WTC11 (cell line): ENCODE results near the gene TRMT11. TPM values are rescaled to one million over a fixed set of nuclear protein-coding genes. Genes with fewer than 3 reads are reported as not detected.
A peak's percentile ranks its signal among the peaks of the same experiment; 100 is the strongest.

Experiments used
- ATAC-seq: fragments of 200-7000 bp; cut with Tn5 transposase; 2 replicates; pipeline ENCODE4 v1.10.0; 2021; ENCODE audit warnings: mild to moderate bottlenecking, moderate library complexity
- Bru-seq: library from RNA; stranded (reverse); fragments of 400-500 nt; gene quantifications from one replicate; lab custom pipeline; 2021; lab: Mats Ljungman, UMichigan
- CTCF ChIA-PET: fragments of 300-600 bp; sonication (Branson Sonifier 250); formaldehyde crosslinking; loops from one replicate; lab custom pipeline; 2021; ENCODE audit warnings: antibody characterized with exemption; lab: Charles Lee
- POLR2A ChIA-PET: fragments of 350-600 bp; sonication (Branson Sonifier 250); formaldehyde crosslinking; loops from one replicate; lab custom pipeline; 2021; ENCODE audit warnings: antibody characterized with exemption; lab: Charles Lee
- DNase-seq: peaks from one replicate; pipeline ENCODE4 v3.0.0; 2021; ENCODE audit warnings: low spot score
- H3K27ac Mint-ChIP-seq: 2 replicates; pipeline ENCODE4 v1.8.0; 2021; ENCODE audit warnings: mixed read lengths
- H3K27me3 Mint-ChIP-seq: 2 replicates; pipeline ENCODE4 v1.8.0; 2021; ENCODE audit warnings: low read depth, mild to moderate bottlenecking, moderate library complexity, mixed read lengths
- H3K36me3 Mint-ChIP-seq: 2 replicates; pipeline ENCODE4 v1.8.0; 2021; ENCODE audit warnings: mixed read lengths
- H3K4me1 Mint-ChIP-seq: 2 replicates; pipeline ENCODE4 v1.8.0; 2022; ENCODE audit warnings: mixed read lengths
- H3K4me3 Mint-ChIP-seq: 2 replicates; pipeline ENCODE4 v1.8.0; 2021; ENCODE audit warnings: mild to moderate bottlenecking, moderate library complexity, mixed read lengths
- H3K9me3 Mint-ChIP-seq: 2 replicates; pipeline ENCODE4 v1.8.0; 2021; ENCODE audit warnings: mixed read lengths
- CBFB ChIP-seq: sonication (generic); formaldehyde crosslinking; IDR thresholded peaks from 2 replicates; pipeline ENCODE4 v1.8.1; 2022; ENCODE audit warnings: mild to moderate bottlenecking, low read depth, missing genetic modification reagents
- CREB1 ChIP-seq: sonication (generic); formaldehyde crosslinking; IDR thresholded peaks from 2 replicates; pipeline ENCODE4 v1.8.0; 2023; ENCODE audit warnings: mild to moderate bottlenecking, missing genetic modification reagents
- ETV6 ChIP-seq: sonication (generic); formaldehyde crosslinking; IDR thresholded peaks from 2 replicates; pipeline ENCODE4 v1.8.1; 2022; ENCODE audit warnings: mild to moderate bottlenecking, missing genetic modification reagents
- IRF2 ChIP-seq: sonication (generic); formaldehyde crosslinking; IDR thresholded peaks from 2 replicates; pipeline ENCODE4 v1.8.0; 2022; ENCODE audit warnings: low read depth, missing genetic modification reagents, borderline replicate concordance
- NR1H2 ChIP-seq: sonication (generic); formaldehyde crosslinking; IDR thresholded peaks from 2 replicates; pipeline ENCODE4 v1.9.0; 2021; ENCODE audit warnings: mild to moderate bottlenecking, moderate library complexity, missing genetic modification reagents
- ZNF671 ChIP-seq: fragments of 250-450 bp; sonication (Bioruptor Pico); IDR thresholded peaks from 2 replicates; pipeline ENCODE4 v1.8.0; 2021; ENCODE audit warnings: mild to moderate bottlenecking
- long read RNA-seq, 3 experiments: library from RNA in 1 of 3; library from capped mRNA in 1 of 3; library from polyadenylated mRNA in 1 of 3; unstranded in 2 of 3; stranded (forward) in 1 of 3; transcript quantifications; one replicate each; pipeline ENCODE4 v2.0.0, GENCODE V29; 2021
- total RNA-seq: library from RNA; stranded (reverse); gene quantifications from 3 replicates; pipeline ENCODE4 v1.2.3, GENCODE V29; 2021
- TF ChIP-seq, protein P1 (sequence below): sonication (generic); formaldehyde crosslinking; IDR thresholded peaks from 2 replicates; pipeline ENCODE4 v1.8.1; 2023; ENCODE audit warnings: mild to moderate bottlenecking, missing genetic modification reagents
- TF ChIP-seq, protein P2 (sequence below): sonication (generic); formaldehyde crosslinking; IDR thresholded peaks from 2 replicates; pipeline ENCODE4 v1.8.1; 2023; ENCODE audit warnings: mild to moderate bottlenecking, missing genetic modification reagents, moderate library complexity
- TF ChIP-seq, protein P3 (sequence below): fragments of 250-450 bp; sonication (Bioruptor Pico); IDR thresholded peaks from 2 replicates; pipeline ENCODE4 v1.9.0; 2021; ENCODE audit warnings: moderate library complexity, mild to moderate bottlenecking, inconsistent platforms, borderline replicate concordance
- TF ChIP-seq, protein P4 (sequence below): sonication (generic); formaldehyde crosslinking; IDR thresholded peaks from 2 replicates; pipeline ENCODE4 v1.8.0; 2023; ENCODE audit warnings: missing genetic modification reagents, mild to moderate bottlenecking, borderline replicate concordance
- TF ChIP-seq, protein P5 (sequence below): fragments of 250-450 bp; sonication (Bioruptor Pico); IDR thresholded peaks from 2 replicates; pipeline ENCODE4 v1.9.0; 2021; ENCODE audit warnings: mild to moderate bottlenecking, borderline replicate concordance
- TF ChIP-seq, protein P6 (sequence below): sonication (generic); formaldehyde crosslinking; IDR thresholded peaks from 2 replicates; pipeline ENCODE4 v1.8.1; 2022; ENCODE audit warnings: mild to moderate bottlenecking, moderate library complexity, missing genetic modification reagents
- TF ChIP-seq, protein P7 (sequence below): sonication (generic); formaldehyde crosslinking; conservative IDR thresholded peaks from 2 replicates; pipeline ENCODE4 v1.8.1; 2023; ENCODE audit warnings: mild to moderate bottlenecking, low read depth, missing genetic modification reagents, moderate library complexity
- TF ChIP-seq, protein P8 (sequence below): sonication (generic); formaldehyde crosslinking; IDR thresholded peaks from 2 replicates; pipeline ENCODE4 v1.8.0; 2022; ENCODE audit warnings: mild to moderate bottlenecking, missing genetic modification reagents

The TRMT11 gene
- total RNA-seq: 27.5 to 32.7 TPM (median 32.3 TPM) in 3 replicates
- percentile 92 among the genes with signal in this experiment for Bru-seq, nascent RNA
- long read RNA-seq, experiment 1, transcript TRMT11-201 (13 exons, 1,565 nt): major isoform, 75 of 142 reads
- long read RNA-seq, experiment 1, partial matches to known transcripts: 7 of 142 reads
- long read RNA-seq, experiment 1, other reads (novel, unspliced or antisense): 60 of 142 reads
- long read RNA-seq, experiment 2, transcript TRMT11-201 (13 exons, 1,565 nt): major isoform, 12 of 31 reads
- long read RNA-seq, experiment 2, partial matches to known transcripts: 8 of 31 reads
- long read RNA-seq, experiment 2, other reads (novel, unspliced or antisense): 11 of 31 reads
- long read RNA-seq, experiment 3, transcript TRMT11-201 (13 exons, 1,565 nt): major isoform, 81 of 110 reads
- long read RNA-seq, experiment 3, partial matches to known transcripts: 2 of 110 reads
- long read RNA-seq, experiment 3, other reads (novel, unspliced or antisense): 25 of 110 reads

DNA sequence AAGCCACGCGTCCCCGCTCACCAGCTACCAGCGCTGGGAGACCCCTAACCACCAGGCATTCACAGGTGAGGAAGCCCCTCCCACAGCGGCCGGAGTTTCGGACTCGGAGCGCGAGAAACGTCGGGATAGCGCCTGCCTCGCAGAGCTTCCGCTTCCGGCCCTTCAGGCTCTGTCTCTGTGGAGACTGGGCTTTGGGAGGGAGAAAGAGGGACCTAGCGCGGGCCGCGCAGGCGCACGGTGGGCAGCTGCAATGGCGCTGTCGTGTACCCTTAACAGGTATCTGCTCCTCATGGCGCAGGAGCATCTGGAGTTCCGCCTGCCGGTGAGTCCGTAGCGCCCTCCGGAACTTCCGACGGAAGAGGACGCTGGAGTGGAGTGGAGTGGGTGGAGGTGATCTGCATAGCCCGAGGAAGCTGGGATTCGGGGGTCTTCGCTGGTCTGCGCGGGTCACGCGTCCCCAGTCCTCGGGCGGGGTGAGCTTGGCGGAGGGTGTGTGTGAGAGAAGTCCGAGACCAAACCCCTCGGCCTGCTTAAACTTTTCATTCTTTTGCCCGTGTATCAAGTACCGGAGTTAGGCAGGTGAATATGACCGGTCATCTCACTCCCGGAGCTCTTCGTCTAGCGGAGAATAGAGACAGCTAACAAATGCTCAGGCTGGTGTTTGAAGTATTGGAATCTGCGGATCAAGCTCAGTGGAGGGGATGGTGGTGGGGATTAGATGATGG is at the start of gene TRMT11:
TSS of gene TRMT11 (plus strand) at position 240 of the 725 bp plus-strand sequence. CDS start at position 251, 11 bp downstream.
- CTCF ChIA-PET: interaction anchor here (1.0 to 3.5 kb wide), 6 partner anchors 9 to 196 kb away, joined by 5 to 25 read pairs (median 12); partner anchors contain the start of genes HINT3 and NCOA7
- Mint-ChIP-seq H3K27me3 (no peaks in the 10 kb centered on the region), H3K4me1 (peaks cover 5% of the 10 kb centered on the region), H3K4me3 (no peak within 1 kb of the TSS; the same call in 1 of the 2 replicates), H3K9me3 (no peaks in the 10 kb centered on the region), H3K36me3 (no peaks in the 10 kb centered on the region), H3K27ac (no peak within 1 kb of the TSS)
- DNase-seq (peak; percentile 93), ATAC-seq (peak; percentile 93)
- POLR2A ChIA-PET: interaction anchor here (0.7 to 1.8 kb wide), 16 partner anchors 13 to 685 kb away, joined by 3 to 11 read pairs (median 4); partner anchors contain the start of genes CENPW, HDDC2, HINT3 and NCOA7
- TF ChIP-seq ETV6 (CRISPR knock-in tag) (peak; percentile 93), CBFB (no peak), NR1H2 (CRISPR knock-in tag) (no peak), IRF2 (CRISPR knock-in tag) (no peak), CREB1 (CRISPR knock-in tag) (peak; percentile 59; the same call in 1 of the 2 replicates), ZNF671 (no peak)
- TF ChIP-seq, protein P1, sequence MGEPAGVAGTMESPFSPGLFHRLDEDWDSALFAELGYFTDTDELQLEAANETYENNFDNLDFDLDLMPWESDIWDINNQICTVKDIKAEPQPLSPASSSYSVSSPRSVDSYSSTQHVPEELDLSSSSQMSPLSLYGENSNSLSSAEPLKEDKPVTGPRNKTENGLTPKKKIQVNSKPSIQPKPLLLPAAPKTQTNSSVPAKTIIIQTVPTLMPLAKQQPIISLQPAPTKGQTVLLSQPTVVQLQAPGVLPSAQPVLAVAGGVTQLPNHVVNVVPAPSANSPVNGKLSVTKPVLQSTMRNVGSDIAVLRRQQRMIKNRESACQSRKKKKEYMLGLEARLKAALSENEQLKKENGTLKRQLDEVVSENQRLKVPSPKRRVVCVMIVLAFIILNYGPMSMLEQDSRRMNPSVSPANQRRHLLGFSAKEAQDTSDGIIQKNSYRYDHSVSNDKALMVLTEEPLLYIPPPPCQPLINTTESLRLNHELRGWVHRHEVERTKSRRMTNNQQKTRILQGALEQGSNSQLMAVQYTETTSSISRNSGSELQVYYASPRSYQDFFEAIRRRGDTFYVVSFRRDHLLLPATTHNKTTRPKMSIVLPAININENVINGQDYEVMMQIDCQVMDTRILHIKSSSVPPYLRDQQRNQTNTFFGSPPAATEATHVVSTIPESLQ (CRISPR knock-in tag): no peak
- TF ChIP-seq, protein P2, sequence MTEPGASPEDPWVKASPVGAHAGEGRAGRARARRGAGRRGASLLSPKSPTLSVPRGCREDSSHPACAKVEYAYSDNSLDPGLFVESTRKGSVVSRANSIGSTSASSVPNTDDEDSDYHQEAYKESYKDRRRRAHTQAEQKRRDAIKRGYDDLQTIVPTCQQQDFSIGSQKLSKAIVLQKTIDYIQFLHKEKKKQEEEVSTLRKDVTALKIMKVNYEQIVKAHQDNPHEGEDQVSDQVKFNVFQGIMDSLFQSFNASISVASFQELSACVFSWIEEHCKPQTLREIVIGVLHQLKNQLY (CRISPR knock-in tag): no peak
- TF ChIP-seq, protein P3, sequence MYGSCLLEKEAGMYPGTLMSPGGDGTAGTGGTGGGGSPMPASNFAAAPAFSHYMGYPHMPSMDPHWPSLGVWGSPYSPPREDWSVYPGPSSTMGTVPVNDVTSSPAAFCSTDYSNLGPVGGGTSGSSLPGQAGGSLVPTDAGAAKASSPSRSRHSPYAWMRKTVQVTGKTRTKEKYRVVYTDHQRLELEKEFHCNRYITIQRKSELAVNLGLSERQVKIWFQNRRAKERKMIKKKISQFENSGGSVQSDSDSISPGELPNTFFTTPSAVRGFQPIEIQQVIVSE (CRISPR knock-in tag): no peak
- TF ChIP-seq, protein P4, sequence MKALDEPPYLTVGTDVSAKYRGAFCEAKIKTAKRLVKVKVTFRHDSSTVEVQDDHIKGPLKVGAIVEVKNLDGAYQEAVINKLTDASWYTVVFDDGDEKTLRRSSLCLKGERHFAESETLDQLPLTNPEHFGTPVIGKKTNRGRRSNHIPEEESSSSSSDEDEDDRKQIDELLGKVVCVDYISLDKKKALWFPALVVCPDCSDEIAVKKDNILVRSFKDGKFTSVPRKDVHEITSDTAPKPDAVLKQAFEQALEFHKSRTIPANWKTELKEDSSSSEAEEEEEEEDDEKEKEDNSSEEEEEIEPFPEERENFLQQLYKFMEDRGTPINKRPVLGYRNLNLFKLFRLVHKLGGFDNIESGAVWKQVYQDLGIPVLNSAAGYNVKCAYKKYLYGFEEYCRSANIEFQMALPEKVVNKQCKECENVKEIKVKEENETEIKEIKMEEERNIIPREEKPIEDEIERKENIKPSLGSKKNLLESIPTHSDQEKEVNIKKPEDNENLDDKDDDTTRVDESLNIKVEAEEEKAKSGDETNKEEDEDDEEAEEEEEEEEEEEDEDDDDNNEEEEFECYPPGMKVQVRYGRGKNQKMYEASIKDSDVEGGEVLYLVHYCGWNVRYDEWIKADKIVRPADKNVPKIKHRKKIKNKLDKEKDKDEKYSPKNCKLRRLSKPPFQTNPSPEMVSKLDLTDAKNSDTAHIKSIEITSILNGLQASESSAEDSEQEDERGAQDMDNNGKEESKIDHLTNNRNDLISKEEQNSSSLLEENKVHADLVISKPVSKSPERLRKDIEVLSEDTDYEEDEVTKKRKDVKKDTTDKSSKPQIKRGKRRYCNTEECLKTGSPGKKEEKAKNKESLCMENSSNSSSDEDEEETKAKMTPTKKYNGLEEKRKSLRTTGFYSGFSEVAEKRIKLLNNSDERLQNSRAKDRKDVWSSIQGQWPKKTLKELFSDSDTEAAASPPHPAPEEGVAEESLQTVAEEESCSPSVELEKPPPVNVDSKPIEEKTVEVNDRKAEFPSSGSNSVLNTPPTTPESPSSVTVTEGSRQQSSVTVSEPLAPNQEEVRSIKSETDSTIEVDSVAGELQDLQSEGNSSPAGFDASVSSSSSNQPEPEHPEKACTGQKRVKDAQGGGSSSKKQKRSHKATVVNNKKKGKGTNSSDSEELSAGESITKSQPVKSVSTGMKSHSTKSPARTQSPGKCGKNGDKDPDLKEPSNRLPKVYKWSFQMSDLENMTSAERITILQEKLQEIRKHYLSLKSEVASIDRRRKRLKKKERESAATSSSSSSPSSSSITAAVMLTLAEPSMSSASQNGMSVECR: peak; percentile 67; the same call in 1 of the 2 replicates
- TF ChIP-seq, protein P5, sequence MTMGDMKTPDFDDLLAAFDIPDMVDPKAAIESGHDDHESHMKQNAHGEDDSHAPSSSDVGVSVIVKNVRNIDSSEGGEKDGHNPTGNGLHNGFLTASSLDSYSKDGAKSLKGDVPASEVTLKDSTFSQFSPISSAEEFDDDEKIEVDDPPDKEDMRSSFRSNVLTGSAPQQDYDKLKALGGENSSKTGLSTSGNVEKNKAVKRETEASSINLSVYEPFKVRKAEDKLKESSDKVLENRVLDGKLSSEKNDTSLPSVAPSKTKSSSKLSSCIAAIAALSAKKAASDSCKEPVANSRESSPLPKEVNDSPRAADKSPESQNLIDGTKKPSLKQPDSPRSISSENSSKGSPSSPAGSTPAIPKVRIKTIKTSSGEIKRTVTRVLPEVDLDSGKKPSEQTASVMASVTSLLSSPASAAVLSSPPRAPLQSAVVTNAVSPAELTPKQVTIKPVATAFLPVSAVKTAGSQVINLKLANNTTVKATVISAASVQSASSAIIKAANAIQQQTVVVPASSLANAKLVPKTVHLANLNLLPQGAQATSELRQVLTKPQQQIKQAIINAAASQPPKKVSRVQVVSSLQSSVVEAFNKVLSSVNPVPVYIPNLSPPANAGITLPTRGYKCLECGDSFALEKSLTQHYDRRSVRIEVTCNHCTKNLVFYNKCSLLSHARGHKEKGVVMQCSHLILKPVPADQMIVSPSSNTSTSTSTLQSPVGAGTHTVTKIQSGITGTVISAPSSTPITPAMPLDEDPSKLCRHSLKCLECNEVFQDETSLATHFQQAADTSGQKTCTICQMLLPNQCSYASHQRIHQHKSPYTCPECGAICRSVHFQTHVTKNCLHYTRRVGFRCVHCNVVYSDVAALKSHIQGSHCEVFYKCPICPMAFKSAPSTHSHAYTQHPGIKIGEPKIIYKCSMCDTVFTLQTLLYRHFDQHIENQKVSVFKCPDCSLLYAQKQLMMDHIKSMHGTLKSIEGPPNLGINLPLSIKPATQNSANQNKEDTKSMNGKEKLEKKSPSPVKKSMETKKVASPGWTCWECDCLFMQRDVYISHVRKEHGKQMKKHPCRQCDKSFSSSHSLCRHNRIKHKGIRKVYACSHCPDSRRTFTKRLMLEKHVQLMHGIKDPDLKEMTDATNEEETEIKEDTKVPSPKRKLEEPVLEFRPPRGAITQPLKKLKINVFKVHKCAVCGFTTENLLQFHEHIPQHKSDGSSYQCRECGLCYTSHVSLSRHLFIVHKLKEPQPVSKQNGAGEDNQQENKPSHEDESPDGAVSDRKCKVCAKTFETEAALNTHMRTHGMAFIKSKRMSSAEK (CRISPR knock-in tag): no peak
- TF ChIP-seq, protein P6, sequence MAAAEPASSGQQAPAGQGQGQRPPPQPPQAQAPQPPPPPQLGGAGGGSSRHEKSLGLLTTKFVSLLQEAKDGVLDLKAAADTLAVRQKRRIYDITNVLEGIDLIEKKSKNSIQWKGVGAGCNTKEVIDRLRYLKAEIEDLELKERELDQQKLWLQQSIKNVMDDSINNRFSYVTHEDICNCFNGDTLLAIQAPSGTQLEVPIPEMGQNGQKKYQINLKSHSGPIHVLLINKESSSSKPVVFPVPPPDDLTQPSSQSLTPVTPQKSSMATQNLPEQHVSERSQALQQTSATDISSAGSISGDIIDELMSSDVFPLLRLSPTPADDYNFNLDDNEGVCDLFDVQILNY: peak; percentile 57; the same call in 1 of the 2 replicates
- TF ChIP-seq, protein P7, sequence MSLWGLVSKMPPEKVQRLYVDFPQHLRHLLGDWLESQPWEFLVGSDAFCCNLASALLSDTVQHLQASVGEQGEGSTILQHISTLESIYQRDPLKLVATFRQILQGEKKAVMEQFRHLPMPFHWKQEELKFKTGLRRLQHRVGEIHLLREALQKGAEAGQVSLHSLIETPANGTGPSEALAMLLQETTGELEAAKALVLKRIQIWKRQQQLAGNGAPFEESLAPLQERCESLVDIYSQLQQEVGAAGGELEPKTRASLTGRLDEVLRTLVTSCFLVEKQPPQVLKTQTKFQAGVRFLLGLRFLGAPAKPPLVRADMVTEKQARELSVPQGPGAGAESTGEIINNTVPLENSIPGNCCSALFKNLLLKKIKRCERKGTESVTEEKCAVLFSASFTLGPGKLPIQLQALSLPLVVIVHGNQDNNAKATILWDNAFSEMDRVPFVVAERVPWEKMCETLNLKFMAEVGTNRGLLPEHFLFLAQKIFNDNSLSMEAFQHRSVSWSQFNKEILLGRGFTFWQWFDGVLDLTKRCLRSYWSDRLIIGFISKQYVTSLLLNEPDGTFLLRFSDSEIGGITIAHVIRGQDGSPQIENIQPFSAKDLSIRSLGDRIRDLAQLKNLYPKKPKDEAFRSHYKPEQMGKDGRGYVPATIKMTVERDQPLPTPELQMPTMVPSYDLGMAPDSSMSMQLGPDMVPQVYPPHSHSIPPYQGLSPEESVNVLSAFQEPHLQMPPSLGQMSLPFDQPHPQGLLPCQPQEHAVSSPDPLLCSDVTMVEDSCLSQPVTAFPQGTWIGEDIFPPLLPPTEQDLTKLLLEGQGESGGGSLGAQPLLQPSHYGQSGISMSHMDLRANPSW (CRISPR knock-in tag): no peak
- TF ChIP-seq, protein P8, sequence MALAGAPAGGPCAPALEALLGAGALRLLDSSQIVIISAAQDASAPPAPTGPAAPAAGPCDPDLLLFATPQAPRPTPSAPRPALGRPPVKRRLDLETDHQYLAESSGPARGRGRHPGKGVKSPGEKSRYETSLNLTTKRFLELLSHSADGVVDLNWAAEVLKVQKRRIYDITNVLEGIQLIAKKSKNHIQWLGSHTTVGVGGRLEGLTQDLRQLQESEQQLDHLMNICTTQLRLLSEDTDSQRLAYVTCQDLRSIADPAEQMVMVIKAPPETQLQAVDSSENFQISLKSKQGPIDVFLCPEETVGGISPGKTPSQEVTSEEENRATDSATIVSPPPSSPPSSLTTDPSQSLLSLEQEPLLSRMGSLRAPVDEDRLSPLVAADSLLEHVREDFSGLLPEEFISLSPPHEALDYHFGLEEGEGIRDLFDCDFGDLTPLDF (CRISPR knock-in tag): 0 out of 2 replicates have a peak, but pooled peaks have one; percentile 50
